ENCODE data around the gene RANBP9. TPM values are rescaled to one million over a fixed set of nuclear protein-coding genes. Genes with fewer than 3 reads are reported as not detected.

RANBP9 gene
- total and polyA plus RNA-seq, 2 of the 13 experiments (the other 11 are each of a cell fraction or from before 2014, with no cell fraction given) = 26.6 to 30.6 TPM

DNA sequence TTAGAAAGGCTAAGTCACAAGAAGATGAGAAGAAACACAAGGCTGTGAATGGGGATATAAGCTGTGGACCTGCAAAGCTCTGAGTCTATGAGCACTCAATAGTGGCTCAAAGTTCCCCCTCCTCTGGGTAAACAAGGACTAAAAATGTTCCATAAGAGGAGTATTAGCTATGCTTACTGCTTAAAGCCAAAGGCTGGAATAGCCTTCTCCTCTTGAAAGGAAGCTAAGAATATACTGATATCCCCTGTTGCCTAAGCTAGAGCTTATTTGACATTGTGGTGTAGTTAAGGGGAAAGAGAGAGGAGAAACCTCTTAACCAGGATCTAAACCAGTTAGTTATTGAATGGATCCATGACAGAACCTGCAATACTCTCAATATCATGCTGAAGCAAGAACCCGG is 50.7 kb downstream of the RANBP9 start (continued):
- no peak for TF ChIP-seq ARID5B (CRISPR knock-in tag; IDR thresholded peaks at IDR 0.05)
- no peak for TF ChIP-seq NFE2 (CRISPR knock-in tag; IDR thresholded peaks at IDR 0.05)
- TF ChIP-seq, protein P1, sequence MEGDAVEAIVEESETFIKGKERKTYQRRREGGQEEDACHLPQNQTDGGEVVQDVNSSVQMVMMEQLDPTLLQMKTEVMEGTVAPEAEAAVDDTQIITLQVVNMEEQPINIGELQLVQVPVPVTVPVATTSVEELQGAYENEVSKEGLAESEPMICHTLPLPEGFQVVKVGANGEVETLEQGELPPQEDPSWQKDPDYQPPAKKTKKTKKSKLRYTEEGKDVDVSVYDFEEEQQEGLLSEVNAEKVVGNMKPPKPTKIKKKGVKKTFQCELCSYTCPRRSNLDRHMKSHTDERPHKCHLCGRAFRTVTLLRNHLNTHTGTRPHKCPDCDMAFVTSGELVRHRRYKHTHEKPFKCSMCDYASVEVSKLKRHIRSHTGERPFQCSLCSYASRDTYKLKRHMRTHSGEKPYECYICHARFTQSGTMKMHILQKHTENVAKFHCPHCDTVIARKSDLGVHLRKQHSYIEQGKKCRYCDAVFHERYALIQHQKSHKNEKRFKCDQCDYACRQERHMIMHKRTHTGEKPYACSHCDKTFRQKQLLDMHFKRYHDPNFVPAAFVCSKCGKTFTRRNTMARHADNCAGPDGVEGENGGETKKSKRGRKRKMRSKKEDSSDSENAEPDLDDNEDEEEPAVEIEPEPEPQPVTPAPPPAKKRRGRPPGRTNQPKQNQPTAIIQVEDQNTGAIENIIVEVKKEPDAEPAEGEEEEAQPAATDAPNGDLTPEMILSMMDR (CRISPR knock-in tag; IDR thresholded peaks at IDR 0.05) = no peak
- peak; percentile 67 for TF ChIP-seq GATAD2A (CRISPR knock-in tag; IDR thresholded peaks at IDR 0.05)
- TF ChIP-seq, protein P2, sequence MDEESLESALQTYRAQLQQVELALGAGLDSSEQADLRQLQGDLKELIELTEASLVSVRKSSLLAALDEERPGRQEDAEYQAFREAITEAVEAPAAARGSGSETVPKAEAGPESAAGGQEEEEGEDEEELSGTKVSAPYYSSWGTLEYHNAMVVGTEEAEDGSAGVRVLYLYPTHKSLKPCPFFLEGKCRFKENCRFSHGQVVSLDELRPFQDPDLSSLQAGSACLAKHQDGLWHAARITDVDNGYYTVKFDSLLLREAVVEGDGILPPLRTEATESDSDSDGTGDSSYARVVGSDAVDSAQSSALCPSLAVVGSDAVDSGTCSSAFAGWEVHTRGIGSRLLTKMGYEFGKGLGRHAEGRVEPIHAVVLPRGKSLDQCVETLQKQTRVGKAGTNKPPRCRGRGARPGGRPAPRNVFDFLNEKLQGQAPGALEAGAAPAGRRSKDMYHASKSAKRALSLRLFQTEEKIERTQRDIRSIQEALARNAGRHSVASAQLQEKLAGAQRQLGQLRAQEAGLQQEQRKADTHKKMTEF (CRISPR knock-in tag; IDR thresholded peaks at IDR 0.05) = peak; percentile 36; the same call in 1 of the 2 replicates
- no peak for TF ChIP-seq SRSF4 (IDR thresholded peaks at IDR 0.05; ENCODE audit: low read depth, low read length, poor library complexity, severe bottlenecking)
- TF ChIP-seq ZNF12 (CRISPR knock-in tag; IDR thresholded peaks at IDR 0.05) = 0 out of 2 replicates have a peak, but pooled peaks have one; percentile 69
- TF ChIP-seq ARNT (IDR thresholded peaks at IDR 0.05) = no peak
- TF ChIP-seq ZNF644 (CRISPR knock-in tag; IDR thresholded peaks at IDR 0.05; ENCODE audit: low read depth) = 0 out of 2 replicates have a peak, but pooled peaks have one; percentile 22
- no peak for TF ChIP-seq SMC3 (IDR thresholded peaks at IDR 0.05; ENCODE audit: low read length)
- TF ChIP-seq MBNL3 (CRISPR knock-in tag; conservative IDR thresholded peaks at IDR 0.05) = no peak
- TF ChIP-seq, protein P3, sequence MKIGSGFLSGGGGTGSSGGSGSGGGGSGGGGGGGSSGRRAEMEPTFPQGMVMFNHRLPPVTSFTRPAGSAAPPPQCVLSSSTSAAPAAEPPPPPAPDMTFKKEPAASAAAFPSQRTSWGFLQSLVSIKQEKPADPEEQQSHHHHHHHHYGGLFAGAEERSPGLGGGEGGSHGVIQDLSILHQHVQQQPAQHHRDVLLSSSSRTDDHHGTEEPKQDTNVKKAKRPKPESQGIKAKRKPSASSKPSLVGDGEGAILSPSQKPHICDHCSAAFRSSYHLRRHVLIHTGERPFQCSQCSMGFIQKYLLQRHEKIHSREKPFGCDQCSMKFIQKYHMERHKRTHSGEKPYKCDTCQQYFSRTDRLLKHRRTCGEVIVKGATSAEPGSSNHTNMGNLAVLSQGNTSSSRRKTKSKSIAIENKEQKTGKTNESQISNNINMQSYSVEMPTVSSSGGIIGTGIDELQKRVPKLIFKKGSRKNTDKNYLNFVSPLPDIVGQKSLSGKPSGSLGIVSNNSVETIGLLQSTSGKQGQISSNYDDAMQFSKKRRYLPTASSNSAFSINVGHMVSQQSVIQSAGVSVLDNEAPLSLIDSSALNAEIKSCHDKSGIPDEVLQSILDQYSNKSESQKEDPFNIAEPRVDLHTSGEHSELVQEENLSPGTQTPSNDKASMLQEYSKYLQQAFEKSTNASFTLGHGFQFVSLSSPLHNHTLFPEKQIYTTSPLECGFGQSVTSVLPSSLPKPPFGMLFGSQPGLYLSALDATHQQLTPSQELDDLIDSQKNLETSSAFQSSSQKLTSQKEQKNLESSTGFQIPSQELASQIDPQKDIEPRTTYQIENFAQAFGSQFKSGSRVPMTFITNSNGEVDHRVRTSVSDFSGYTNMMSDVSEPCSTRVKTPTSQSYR (CRISPR knock-in tag; IDR thresholded peaks at IDR 0.05; ENCODE audit: borderline replicate concordance) = no peak
- TF ChIP-seq, protein P4, sequence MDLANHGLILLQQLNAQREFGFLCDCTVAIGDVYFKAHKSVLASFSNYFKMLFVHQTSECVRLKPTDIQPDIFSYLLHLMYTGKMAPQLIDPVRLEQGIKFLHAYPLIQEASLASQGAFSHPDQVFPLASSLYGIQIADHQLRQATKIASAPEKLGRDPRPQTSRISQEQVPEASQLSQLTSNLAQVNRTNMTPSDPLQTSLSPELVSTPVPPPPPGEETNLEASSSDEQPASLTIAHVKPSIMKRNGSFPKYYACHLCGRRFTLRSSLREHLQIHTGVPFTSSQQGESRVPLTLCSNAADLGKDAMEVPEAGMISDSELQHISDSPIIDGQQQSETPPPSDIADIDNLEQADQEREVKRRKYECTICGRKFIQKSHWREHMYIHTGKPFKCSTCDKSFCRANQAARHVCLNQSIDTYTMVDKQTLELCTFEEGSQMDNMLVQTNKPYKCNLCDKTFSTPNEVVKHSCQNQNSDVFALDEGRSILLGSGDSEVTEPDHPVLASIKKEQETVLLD (CRISPR knock-in tag; IDR thresholded peaks at IDR 0.05; ENCODE audit: low read depth) = no peak
- TF ChIP-seq TGIF2 (CRISPR knock-in tag; IDR thresholded peaks at IDR 0.05) = no peak
- no peak for TF ChIP-seq SALL2 (CRISPR knock-in tag; IDR thresholded peaks at IDR 0.05)
- TF ChIP-seq POGZ (CRISPR knock-in tag; IDR thresholded peaks at IDR 0.05) = peak; percentile 47; the same call in 1 of the 2 replicates
- no peak for TF ChIP-seq ZNF552 (CRISPR knock-in tag; IDR thresholded peaks at IDR 0.05; ENCODE audit: borderline replicate concordance)
- TF ChIP-seq, protein P5, sequence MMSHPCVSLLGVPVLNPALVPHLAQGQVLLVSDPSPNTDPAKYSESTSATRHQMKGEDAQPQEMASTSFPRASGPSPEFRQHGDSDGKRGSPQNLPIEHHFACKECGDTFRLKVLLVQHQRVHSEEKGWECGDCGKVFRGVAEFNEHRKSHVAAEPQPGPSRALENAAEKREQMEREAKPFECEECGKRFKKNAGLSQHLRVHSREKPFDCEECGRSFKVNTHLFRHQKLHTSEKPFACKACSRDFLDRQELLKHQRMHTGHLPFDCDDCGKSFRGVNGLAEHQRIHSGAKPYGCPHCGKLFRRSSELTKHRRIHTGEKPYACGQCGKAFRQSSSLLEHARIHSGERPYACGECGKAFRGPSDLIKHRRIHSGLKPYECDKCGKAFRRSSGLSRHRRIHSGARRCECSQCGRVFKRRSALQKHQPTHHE (CRISPR knock-in tag; IDR thresholded peaks at IDR 0.05; ENCODE audit: borderline replicate concordance) = no peak
